Cerebellar cortex (tissue), 1 donor: ENCODE data around the gene MTFMT.
"Not testable (repeated sequence)": the region's sequence is repeated elsewhere in the genome, so short reads cannot be mapped to it uniquely, and the experiment has no call there.

Source experiments
- DNase-seq: peaks from one replicate; pipeline ENCODE4 v3.0.0-alpha.2; 2015; ENCODE audit warnings: low spot score

The MTFMT gene

DNA sequence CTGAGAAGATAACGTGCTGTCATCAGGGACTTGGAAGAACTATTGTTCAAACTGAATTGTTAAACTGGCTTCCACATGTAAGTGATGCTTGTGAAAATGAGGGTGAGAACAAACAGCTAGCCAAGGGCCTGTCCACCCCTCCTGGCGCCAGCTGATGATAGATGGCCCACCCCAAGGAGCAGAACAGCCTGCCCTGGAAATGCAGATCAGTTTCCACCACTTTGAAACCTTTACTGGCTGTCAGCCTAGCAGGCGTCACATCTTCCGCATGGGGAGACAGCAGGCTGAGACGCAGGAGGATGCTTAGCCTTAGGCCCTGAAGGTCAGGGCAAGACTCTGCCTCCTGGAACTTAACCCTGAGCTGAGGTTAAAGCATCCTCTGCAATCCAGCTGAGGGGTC, 9.4 kb upstream of the MTFMT start:
- DNase-seq, result no peak

DNA sequence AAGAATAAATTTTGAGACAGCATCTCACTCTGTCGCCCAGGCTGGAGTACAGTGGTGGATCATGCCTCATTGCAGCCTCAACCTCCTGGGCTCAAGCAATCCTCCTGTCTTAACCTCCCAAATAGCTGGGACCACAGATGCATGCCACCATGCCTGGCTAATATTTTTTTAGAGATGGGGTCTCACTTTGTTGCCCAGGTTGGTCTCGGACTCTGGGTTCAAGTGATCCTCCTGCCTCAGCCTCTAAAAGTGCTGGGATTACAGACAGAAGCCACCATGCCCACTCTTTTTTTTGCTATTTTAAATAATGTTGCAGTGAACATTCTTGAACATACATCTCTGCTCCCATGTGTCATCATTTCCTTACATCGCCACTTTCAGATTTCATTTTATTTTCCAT, 9.0 kb upstream of the MTFMT start:
- DNase-seq, result no peak

DNA sequence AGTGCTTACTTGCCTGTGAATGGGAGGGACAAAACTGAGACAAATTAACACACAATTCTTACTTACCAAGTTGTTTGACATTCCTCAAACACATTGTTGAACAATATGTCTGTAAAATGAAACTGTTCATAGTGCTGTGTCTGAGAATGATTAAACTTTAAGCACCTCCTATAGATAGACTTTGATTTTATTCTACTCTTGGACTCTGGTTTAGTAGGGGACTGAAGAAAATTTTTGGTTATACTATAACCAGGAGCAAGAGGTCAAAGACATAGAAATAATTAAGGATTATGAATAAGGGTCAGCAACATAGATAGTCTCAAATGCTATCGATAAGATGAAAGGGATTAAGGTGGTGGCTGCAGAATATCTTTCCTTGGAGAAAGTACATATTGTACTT, 7.9 kb upstream of the MTFMT start:
- no peak for DNase-seq

DNA sequence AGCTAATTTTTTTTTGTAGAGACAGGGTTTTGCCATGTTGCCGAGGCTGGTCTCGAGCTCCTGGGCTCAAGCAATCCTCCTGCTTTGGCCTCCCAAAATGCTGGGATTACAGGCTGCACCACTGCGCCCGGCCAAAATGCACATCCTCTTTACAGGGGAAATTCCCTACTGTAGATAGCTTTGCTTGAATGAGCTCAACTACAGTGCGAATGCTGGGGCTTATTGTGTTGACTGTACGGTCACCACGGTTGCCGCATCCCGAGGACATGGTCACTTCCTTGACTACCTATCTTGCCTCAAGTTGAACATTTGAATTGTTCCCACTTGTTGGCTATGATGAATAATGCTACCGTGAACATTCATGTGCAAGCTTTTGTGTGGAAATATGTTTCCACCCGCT, 5.3 kb upstream of the MTFMT start:
- no peak for DNase-seq

DNA sequence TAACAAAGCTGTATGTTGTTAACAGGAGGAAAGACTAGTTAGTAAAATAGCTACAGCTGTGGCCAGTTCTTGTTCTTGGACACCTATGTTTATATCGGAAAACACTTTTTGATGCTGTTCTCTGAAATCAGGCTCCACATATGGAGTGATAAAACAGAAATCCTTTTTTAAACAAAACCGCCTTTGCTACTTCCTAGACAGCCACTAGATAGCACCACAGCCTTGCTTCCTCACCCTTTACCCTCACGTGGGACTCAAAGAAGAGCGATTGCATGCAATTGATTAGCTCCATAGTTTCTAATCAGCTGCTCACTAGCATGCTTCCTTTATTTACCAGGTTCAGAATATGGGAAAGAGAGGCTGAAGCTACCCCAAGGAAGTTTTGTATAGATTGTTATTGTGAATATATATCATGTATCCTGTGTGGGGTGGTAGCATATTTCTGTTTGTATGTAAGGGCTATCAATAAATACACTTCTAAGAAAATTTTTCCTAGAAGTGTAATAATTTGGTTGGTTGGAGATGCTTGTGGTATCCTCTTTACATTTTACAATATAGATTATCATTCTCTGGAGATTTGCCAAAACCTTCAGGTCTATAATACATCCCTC, 4.3 kb upstream of the MTFMT start:
- peak; percentile 46 for DNase-seq

DNA sequence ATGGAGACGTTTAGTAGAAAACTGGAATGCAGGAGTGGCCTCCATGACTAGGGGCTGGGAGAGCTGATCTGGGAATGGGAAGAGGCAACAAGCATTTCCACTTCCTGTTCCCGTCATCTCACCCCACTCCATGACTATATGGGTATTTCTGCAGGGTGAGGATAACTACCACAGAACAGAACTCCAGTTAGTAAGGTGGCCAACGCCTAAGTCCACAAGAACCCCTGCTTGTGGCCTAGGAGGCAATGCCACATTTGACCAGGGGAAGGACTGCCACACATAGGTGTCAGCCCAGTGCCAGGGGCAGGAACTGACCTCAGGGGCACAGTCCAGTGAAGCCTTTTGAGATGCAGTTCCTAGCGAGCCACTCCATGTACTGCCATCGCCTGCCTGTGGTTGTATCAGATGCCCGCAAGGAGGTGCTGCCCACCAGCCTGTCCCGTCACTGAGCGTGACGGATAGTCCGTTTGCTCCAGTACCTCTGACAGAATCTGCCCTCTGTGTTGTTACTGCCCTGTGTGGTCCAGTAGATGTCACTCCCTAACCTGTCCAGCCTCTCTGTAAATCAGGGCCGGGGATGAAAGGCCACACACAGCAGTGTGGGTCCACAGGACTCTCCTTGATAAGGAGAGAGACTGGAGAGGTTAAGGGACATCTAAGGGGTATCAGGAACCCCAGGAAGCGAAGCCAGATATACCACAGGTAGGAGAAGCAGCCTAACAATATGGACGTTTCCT, 3.5 kb upstream of the MTFMT start:
- DNase-seq, result peak; percentile 85

DNA sequence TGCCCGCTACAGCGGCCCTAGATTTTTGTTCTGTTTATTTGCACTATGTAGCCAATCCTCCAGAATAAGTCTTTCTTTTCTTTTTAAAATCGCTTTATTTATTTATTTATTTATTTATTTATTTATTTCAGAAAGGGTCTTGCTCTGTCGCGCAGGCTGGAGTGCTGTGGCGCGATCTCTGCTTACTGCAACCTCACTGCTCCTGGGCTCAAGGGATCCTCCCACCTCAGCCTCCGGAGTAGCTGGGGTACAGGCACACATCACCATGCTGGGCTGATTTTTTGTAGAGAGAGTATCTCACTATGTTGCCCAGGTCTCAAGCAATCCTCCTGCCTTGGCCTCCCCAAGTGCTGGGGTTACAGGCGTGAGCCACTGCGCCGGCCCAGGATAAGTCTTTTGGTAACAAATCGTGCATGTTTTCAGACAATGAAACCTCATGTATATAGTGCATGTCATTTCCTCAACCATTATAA, 333 bp upstream of the MTFMT start:
- no peak for DNase-seq

DNA sequence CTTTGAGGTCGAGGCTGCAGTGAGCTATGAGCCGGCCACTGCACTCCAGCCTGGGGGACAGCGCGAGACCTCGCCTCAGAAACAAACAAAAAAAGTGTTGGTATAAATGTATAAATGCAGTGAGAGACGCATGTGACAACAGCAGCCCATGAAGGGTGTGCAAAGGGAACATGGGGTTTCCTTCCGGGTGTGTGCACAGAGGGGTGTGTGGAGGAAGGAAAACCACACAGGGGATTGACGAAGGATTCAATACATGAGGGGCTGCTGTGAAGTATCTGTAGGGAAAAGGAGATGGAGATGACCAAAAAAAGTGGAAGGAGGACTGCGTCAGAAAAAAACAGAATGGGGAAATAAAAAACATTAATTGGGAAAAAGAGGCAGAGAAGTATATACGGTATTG, 1.1 kb downstream of the MTFMT start:
- DNase-seq, result no peak

DNA sequence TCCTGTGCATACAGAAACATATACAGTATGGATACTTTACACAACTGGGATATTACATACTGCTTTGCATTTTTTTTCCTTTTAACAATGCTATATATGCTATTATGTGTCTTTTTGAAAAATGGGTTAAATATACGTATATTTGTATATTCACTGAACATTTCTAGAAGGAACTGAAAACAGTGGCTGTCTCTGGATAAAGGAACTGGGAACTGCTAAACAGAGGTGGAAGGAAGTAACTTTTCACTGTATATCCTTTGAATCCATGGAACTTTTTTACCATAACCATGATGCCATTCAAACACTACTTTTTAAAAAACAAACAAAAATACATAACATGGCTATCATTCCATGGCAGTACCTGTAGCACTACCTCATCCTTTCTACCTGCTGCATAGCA, 1.8 kb downstream of the MTFMT start:
- no peak for DNase-seq

DNA sequence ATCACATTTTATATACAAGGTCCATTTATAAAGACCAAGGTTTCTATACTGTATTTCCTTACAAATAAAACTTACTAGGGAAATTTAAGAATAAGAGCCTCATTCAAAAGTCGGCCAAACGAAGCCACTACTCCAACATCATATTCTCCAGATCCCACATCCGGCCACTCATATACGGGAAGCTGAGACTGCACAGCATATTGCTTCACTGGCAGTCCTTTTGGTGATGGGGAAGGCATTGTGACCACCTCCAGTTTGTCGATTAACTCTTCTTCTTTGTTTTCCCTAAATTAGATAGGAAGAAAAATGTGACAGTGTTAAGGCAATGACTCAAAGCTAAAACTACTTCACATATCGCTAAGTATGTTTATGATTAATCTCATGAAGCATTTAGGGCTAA, 2.7 kb downstream of the MTFMT start:
- no peak for DNase-seq

DNA sequence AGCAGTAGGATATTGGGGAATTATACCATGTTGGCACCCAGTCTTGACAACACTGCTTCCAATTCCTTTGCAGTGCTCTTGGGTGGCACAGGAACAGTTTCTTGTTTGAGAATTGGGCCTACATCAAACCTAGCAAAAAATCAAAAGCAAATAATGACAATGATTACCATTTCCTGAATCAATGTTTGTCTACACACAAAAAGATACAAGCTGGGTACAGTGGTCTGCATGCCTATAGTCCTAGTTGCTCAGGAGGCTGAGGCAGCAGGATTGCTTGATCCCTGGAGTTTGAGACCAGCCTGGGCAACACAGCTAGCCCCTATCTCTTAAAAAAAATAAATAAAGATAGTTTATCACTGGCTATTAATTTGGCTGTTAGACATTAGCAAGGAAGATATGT, 8.0 kb downstream of the MTFMT start:
- no peak for DNase-seq

DNA sequence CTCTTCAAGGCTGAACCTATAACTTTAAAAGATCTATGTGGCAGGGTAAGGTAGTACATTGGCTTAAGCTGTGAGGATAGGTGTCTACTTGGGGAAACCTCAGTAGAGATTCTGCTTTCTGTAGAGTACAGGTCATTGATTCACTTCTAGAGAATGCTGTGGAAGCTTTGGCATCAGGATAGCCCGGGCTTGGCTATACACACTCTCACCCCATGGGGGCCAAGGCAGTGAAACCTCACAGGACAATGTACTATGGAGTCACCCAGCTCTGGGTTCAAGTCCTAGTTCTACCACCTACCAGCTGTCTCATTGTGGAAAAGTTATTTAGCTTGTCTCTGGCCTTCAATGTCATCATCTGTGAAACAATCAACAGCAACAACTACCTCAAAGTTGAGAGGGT, 9.0 kb downstream of the MTFMT start:
- DNase-seq, result no peak

DNA sequence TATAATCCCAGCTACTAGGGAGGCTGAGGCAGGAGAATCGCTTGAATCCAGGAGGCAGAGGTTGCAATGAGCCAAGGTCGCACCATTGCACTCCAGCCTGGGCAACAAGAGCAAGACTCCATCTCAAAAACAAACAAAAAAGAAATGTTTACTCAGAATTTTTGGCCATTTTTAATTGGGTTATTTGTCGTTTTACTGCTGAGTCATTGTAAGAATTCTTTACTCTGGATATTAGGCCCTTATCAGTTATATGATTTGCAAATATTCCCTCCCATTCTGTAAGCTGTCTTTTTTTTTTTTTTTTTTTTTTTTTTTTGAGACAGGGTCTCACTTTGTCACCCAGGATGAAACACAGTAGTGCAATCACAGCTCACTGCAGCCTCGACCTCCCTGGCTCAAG, 18.2 kb downstream of the MTFMT start:
- DNase-seq, result not testable (repeated sequence)

DNA sequence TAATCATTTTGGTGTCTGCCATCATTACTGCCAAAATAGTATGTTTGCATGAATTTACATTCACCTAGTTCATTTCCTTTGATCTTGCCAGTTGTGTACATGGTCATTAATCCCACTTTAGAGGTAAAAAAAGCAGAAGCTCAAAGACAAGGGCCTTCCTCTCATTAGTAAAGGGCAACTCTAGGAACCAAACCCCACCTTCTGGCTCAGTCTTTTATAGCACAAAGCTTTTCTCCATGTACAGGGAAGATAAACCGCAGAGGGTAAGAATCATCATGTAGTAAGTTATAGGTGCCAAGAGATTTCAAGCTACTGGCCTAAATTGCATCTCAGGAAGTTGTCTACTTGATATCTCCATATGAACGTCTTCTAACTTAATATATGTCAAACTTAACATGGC, 20.5 kb downstream of the MTFMT start:
- peak; percentile 26 for DNase-seq

DNA sequence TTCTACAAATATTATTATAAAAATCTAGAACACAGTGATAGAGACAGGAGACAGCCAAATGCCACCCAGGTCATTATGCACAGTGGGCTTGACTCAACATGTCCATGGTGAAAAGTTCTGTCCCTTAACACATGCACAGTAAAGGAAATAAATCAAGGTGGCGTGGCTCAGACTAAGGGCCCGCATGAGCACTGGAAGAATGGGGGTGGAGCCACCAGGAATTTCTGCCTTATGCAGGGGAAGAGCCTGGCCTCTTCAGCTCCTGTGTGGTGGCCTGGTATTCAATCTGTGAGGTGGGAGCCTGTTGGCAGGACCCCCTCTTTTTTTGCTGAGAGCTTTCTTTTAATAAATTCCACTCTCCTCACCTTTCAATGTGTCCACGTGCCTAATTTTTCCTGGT, 22.6 kb downstream of the MTFMT start:
- DNase-seq, result no peak

DNA sequence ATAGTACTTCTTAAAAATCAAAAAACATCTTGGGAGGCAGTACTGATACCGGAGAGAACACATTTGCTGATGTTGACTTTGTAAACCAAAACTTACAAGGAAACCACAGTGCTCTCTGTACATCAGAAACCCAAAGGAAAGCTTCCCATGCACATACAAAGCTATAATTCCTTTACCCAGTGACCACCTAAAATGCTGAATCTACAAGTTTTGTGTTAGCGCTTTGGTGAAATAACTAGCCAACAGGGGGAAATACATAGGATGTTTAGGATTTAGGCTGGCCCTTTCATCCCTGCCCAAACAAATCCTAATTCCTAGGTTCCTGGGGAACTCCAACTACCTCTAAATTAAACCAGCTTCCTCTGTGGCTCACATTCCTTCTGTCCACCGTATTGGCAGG, 24.4 kb downstream of the MTFMT start:
- DNase-seq, result no peak

DNA sequence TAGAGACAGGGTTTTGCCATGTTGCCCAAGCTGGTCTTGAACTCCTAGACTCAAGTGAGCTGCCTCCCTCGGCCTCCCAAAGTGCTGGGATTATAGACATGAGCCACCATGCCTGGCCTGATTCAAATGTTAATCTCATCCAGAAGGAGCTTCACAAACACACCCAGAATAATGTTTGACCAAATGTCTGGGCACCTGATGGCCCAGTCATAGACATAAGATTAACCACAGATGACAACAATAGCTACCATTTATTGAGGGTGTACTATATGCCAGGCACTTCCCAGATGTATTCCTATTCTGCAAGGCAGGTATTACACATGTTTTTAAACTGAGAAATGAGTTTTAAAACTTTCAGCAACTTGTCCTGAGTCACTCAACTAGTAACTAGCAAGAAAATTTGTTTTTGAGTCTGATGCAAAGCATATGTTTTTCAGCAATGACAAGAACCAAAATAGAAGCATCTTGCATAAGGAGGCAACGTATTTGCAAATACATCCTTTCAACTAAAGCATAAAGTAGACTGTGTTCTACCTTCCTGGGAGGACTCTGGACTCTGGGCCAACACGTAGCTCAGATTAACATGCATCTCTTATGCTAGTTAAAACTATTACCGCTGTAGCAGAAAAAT, 31.6 kb downstream of the MTFMT start:
- DNase-seq, result no peak

DNA sequence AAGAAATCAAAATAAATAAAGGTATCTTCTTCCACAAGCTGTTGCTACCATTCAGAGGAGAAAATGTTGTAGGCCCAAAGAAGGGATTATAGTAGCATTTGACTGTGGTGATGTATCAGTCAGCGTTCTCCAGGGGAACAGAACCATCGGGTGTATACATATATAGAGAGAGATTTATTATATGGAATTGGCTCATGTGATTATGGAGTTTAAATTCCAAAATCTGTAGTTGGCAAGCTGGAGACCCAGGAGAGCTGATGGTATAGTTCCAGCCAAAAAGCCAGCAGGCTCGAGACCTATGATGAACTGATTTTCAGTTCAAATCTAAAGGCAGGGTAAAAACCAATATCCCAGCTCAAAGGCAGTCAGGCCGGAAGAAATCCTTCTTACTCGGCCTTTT, 32.4 kb downstream of the MTFMT start:
- no peak for DNase-seq

DNA sequence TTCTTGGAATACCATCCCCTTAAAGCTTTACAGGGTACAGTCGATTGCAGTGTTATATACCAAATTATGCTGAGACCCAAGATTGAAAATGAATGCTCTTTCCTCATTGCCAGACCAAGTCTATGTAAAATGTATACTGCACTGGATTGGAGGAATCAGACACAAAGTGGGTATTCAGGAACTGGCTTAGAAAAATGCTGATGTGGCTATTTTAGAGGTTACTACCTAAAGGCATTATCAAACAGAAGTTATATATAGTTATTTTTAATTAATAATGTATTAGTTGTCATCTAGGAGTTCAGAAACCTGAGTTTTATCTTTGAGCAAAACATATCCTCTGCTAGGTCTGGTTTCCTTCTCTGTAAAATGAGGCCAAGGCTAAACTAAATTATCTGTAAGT, 36.1 kb downstream of the MTFMT start:
- DNase-seq, result no peak

DNA sequence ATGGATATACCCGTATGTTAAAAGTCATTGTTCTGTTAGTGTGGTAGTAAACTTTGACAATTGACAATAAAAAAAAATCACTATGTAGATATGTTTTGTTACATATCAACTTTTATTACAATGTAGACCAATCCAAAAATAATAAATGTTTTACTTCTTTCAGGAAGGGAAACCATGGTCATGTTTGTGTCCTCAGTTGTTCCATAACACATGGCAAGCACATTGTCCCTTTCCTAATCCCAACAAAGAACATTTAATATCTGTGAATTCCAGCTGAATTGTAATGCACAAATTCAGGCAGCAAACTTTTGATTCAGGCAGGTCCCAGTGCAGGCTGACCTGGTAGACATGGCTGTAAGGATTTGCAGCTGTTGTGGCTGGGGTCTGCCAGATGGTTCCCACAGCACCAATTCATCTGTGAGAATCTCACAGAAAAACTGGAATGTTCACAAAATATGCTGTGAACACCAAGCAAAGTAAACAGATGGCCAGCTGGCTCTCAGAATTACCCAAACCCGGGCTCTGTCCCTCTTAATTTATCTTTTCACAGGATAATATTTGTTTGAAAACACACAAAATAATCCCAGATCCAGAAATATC, 37.8 kb downstream of the MTFMT start:
- DNase-seq, result no peak

DNA sequence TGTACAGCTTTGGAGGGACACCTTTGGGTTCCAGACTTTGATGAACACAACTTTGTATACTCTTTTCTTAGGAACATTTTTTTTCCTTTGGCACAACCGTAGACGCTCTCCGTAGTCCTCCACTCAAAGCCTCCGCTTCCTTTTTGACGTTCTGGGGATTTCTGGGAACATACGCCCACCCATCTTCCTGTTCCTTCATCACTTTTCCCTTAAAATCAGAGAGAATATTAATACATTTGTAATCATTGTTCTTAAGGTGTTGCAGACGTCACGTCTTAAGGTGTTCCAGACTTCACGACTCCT, 39.3 kb downstream of the MTFMT start:
- DNase-seq, result no peak

DNA sequence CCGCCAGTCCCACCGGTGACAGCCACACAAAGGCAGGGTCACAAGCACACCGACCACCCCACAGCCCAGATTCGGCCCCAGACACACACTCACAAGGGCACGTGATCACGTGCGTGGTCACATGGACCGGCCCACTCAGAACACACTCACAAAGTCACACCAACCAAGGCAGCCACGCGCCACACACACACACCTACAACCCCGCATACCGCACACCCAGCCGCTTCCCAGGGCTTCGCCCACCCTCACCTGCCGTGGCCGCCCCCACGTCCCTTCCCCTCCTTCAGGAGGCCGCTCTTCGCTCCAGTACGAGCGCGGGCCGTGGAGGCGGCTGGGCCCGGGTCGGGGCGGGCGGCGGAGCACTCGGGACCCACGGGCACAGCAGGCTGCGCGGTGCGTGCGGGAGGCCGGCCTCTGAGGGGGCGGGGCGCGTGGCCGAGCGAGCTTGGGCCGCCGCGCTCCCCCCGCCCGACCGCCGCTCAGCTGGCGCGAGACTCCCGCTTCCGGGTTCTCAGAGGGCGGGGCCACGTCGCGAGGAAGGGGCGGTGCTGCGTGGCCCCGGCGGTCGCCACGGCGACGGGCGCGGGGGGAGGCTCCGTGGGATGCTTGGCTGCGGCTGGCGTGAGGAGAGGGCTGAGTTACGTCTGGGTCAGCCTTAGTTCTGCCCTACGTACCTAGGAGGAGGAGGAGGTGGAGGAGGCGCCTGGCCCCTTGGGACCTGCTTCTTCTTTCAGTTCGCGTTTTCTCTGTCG, 39.8 kb downstream of the MTFMT start, which contains the start of gene SPG21:
Gene SPG21 (minus strand): TSS at position 499 of the 752 bp plus-strand sequence. CDS start 6,345 bp downstream, outside the sequence.
- DNase-seq, result peak; percentile 88
